Measurements from ENCODE around the gene GINS1.

DNA sequence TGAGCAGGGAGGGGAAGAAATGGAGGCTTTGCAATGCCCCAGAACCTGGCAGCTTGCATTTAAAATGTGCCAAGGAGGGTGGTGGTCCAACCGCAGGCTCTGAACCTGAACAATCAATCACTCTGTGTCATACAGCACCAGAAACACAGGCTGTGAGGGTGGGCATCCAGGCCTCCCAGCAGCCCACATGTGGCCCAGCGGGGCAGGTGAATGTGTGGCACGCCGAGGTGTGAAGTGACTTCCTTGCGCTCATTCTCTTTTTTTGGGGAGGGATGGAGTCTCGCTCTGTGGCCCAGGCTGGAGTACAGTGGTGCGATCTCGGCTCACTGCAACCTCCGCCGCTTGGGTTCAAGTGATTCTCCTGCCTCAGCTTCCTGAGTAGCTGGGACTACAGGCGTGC lies 80.5 kb downstream of the GINS1 start:
- TF ChIP-seq POLR2A (IDR thresholded peaks at IDR 0.05; ENCODE audit: low read depth, low read length), result no peak
- no peak for TF ChIP-seq TAF1 (IDR thresholded peaks at IDR 0.05; ENCODE audit: borderline replicate concordance, low read depth, low read length)
- no peak for TF ChIP-seq POLR2AphosphoS5 (IDR thresholded peaks at IDR 0.05; ENCODE audit: low read depth, low read length)

All from GM12892 (cell line).